HFFc6 (cell line): ENCODE data around the gene NGEF. TPM values are rescaled to one million over a fixed set of nuclear protein-coding genes. Genes with fewer than 3 reads are reported as not detected.

ENCODE experiments used
- DNase-seq: peaks from one replicate; pipeline ENCODE4 v3.0.0-alpha.2; 2018
- H3K27ac Mint-ChIP-seq: 2 replicates; pipeline ENCODE4 v1.8.0; 2020; ENCODE audit warnings: mild to moderate bottlenecking, mixed read lengths
- H3K27me3 Mint-ChIP-seq: 2 replicates; pipeline ENCODE4 v1.8.0; 2021; ENCODE audit warnings: mild to moderate bottlenecking, moderate library complexity, mixed read lengths; ENCODE audit not compliant: insufficient read depth
- H3K36me3 Mint-ChIP-seq: 2 replicates; pipeline ENCODE4 v1.8.0; 2021; ENCODE audit warnings: low read depth, mixed read lengths
- H3K4me1 Mint-ChIP-seq: 2 replicates; pipeline ENCODE4 v1.8.0; 2020; ENCODE audit warnings: low read depth, mixed read lengths
- H3K4me3 Mint-ChIP-seq: 2 replicates; pipeline ENCODE4 v1.8.0; 2020; ENCODE audit warnings: mild to moderate bottlenecking, moderate library complexity, mixed read lengths
- H3K9me3 Mint-ChIP-seq: 2 replicates; pipeline ENCODE4 v1.8.0; 2020; ENCODE audit warnings: mild to moderate bottlenecking, mixed read lengths
- total RNA-seq, 6 experiments: library from RNA; stranded (reverse); fragmentation: NEBNext Ultra II Directional; extraction: Animal tissue kit (Norgen Biotek cat#: 25700); gene quantifications; 2 replicates in 1 of 6; 3 replicates in 5 of 6; pipeline ENCODE4 v1.2.3, GENCODE V29; 2021
- TF ChIP-seq, protein P1 (sequence below): fragments of 200-600 bp; sonication (generic); IDR thresholded peaks from 2 replicates; pipeline ENCODE4 v1.5.0; 2021; ENCODE audit warnings: antibody characterized with exemption, mild to moderate bottlenecking

Gene NGEF
- total RNA-seq, 6 experiments from 2014 or later: 0.20 to 0.36 (median 0.28) TPM; not detected in 3

DNA sequence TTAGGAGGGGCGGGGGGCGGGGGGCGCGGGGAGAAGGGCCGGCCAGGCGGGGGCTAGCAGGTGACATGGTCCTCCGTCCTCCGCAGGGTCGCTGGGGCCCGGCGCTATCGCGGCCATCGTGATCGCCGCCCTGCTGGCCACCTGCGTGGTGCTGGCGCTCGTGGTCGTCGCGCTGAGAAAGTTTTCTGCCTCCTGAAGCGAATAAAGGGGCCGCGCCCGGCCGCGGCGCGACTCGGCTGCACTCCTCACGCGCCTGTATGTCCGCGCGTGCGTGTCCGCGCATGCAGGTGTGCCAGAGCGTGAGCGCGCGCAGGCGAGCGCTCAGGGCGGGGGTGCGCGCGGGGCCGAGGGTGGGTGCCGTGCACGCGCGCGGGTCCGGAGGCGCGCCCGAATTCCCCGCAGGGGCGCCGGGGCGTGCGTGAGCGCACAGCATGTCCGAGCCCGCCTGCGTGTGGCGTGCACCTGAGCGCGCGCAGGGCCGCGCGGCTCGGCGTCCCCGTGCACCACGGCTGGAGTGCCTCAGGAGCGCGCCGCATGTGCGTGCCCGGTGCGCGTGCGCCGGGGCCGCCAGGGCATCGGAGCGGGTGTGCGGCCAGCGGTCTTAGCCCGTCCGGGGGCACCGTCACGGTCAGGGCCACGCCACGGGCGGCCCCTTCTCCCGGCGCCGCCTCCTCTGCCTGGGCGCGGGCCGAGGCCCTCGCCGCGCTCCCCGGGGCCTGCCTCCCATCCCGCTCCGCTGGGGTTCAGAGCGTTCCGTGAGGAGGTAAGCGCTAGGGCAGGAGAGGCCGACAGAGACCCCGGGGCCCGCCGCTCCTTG, 136.7 kb downstream of the NGEF start:
- H3K27ac Mint-ChIP-seq: no peak overlapping the region
- DNase-seq: no peak
- H3K27me3 Mint-ChIP-seq: peaks cover 8% of the 10 kb centered on the region
- H3K9me3 Mint-ChIP-seq: no peaks in the 10 kb centered on the region
- H3K4me3 Mint-ChIP-seq: no peak overlapping the region
- H3K4me1 Mint-ChIP-seq: no peaks in the 10 kb centered on the region
- H3K36me3 Mint-ChIP-seq: no peaks in the 10 kb centered on the region
- TF ChIP-seq, protein P1, sequence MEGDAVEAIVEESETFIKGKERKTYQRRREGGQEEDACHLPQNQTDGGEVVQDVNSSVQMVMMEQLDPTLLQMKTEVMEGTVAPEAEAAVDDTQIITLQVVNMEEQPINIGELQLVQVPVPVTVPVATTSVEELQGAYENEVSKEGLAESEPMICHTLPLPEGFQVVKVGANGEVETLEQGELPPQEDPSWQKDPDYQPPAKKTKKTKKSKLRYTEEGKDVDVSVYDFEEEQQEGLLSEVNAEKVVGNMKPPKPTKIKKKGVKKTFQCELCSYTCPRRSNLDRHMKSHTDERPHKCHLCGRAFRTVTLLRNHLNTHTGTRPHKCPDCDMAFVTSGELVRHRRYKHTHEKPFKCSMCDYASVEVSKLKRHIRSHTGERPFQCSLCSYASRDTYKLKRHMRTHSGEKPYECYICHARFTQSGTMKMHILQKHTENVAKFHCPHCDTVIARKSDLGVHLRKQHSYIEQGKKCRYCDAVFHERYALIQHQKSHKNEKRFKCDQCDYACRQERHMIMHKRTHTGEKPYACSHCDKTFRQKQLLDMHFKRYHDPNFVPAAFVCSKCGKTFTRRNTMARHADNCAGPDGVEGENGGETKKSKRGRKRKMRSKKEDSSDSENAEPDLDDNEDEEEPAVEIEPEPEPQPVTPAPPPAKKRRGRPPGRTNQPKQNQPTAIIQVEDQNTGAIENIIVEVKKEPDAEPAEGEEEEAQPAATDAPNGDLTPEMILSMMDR: peak; percentile 36

DNA sequence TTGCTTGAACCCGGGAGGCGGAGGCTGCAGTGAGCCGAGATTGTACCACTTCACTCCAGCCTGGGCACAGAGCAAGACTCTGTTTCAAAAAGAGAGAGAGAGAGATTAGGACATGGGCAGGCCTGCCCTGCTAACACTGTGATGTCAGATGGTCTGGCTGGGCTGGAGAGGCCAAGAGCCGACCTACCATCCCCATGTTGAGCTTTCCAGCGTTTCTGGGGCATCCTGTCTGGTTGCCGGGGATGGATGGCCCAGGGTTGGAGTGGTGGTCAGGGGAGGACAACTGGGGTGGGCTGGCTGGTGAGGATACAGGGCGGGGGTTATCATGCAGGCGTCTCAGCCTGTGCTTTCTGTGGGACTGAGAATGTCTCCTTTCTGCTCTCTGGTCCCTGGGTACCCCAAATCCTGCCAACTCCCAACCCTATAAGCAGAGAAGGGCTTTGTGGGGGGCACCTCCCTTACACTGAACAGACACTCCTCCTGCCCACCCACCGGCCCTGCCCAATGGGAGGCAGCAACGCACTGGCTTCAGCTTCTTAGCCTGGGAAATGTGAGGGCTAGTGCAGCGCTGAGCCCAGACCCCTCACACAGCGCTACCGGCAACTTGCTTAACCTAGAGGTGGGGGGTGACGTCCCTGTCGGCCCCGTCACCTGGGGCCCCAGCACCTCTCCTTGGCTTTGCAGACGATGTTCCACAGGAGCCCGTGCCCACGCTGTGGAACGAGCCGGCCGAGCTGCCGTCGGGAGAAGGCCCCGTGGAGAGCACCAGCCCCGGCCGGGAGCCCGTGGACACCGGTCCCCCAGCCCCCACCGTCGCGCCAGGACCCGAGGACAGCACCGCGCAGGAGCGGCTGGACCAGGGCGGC, 137.6 kb downstream of the NGEF start:
- Mint-ChIP-seq H3K9me3 (no peaks in the 10 kb centered on the region), H3K4me3 (no peak overlapping the region), H3K27me3 (peaks cover 5% of the 10 kb centered on the region), H3K4me1 (no peaks in the 10 kb centered on the region), H3K27ac (no peak overlapping the region), H3K36me3 (no peaks in the 10 kb centered on the region)
- TF ChIP-seq, protein P1: no peak
- DNase-seq: no peak

DNA sequence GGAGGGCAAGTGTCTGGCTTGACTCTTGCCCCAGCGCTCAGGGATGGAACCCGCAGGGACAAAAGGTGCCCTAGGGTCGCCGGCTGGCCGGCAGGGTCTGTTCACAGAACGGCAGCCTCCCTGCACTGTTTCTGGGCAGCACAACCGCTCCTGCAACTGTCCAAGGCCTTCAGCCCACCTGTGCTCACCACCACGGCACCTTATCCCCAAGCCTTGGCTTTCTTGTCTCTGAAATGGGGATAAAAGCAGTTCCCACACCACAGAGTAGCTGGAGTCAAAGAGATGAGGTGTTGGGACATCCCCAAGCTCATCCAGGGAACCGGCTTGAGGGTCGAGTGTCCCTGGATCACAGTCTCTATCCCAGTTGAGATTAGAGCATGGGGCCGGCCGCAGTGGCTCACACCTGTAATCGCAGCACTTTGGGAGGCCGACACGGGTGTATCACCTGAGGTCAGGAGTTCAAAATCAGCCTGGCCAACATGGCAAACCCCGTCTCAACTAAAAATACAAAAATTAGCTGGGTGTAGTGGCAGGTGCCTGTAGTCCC, 138.3 kb downstream of the NGEF start:
- no peak for DNase-seq
- no peak overlapping the region for H3K27ac Mint-ChIP-seq
- no peak overlapping the region for H3K4me3 Mint-ChIP-seq
- H3K27me3 Mint-ChIP-seq: peaks cover 5% of the 10 kb centered on the region
- H3K36me3 Mint-ChIP-seq: no peaks in the 10 kb centered on the region
- H3K4me1 Mint-ChIP-seq: no peaks in the 10 kb centered on the region
- no peaks in the 10 kb centered on the region for H3K9me3 Mint-ChIP-seq
- TF ChIP-seq, protein P1: no peak

DNA sequence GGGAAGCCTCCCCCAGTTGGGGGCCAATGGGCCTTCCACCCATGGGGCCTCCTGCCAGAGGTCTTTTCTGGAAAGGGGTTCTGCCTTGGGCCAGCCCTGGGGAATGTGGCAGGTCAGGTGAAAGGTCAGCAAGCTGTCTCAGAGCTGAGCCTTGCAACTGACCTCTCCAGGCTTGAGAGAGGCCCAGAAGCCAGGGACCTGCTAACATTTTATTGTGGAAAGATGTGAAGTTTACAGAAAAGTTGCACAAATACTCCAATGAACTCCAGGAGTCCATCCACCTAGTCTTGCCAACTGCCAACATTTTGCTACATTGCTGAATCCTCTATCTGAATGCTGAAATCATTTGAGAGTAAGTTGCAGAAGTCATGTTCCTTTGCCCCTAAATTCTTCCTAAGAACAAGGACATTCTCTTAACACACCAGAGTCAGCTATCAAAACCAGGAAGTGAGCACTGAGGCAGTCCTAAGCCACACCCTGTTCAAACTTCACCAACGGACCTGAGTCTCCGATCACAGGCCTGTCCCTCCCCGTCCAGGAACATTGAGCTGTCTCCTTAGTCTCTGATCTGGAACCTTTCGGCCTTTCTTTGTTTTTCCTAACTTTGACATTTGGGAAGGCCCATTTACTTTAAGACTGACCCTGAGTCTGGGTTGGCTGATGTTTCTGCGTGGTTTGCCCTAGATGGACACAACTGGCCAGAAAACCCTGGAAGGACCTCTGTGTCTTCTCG, 139.0 kb downstream of the NGEF start:
- Mint-ChIP-seq H3K27me3 (peaks cover 5% of the 10 kb centered on the region), H3K27ac (no peak overlapping the region), H3K4me1 (no peaks in the 10 kb centered on the region), H3K4me3 (no peak overlapping the region), H3K9me3 (no peaks in the 10 kb centered on the region), H3K36me3 (no peaks in the 10 kb centered on the region)
- TF ChIP-seq, protein P1: no peak
- no peak for DNase-seq

DNA sequence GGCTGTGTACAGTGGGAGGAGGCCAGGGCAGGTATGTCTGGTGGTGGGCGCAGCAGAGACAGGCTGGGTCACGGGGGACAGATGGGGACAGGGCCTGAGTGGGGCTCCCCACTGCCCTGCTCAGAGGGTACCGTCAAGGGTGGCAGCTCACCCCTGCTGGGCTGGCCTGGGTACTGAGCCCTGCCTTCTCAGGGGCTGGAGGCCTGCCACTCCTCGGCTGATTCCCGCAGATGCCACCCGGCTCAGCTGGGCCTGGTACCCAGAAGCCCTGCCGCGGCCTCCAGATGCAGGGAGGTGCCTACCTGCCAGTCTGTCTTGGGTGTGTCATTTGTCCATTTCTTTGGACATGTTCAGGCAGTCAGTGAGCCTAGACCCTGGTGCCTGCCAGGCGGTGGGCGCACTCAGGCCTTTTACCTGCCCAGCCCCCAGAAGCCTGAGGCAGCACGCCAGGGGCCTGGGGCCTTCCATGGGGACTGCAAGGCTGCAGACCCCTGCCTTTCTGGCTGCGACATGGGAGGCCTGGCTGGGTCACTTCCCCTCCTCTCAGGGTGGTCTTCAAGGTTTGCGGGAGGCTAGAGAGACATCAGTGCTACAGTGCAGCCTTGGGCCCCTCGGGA, 139.7 kb downstream of the NGEF start:
- Mint-ChIP-seq H3K4me3 (no peak overlapping the region), H3K27ac (no peak overlapping the region), H3K4me1 (no peaks in the 10 kb centered on the region), H3K36me3 (no peaks in the 10 kb centered on the region), H3K9me3 (no peaks in the 10 kb centered on the region), H3K27me3 (peaks cover 5% of the 10 kb centered on the region)
- TF ChIP-seq, protein P1: no peak
- no peak for DNase-seq
